Measurements from ENCODE around the gene FOXA2. TPM values are rescaled to one million over a fixed set of nuclear protein-coding genes. Genes with fewer than 3 reads are reported as not detected.
"Not testable (repeated sequence)": the region's sequence is repeated elsewhere in the genome, so short reads cannot be mapped to it uniquely, and the experiment has no call there.

The FOXA2 gene
- total RNA-seq, 4 donors from 2014 or later, result not detected

DNA sequence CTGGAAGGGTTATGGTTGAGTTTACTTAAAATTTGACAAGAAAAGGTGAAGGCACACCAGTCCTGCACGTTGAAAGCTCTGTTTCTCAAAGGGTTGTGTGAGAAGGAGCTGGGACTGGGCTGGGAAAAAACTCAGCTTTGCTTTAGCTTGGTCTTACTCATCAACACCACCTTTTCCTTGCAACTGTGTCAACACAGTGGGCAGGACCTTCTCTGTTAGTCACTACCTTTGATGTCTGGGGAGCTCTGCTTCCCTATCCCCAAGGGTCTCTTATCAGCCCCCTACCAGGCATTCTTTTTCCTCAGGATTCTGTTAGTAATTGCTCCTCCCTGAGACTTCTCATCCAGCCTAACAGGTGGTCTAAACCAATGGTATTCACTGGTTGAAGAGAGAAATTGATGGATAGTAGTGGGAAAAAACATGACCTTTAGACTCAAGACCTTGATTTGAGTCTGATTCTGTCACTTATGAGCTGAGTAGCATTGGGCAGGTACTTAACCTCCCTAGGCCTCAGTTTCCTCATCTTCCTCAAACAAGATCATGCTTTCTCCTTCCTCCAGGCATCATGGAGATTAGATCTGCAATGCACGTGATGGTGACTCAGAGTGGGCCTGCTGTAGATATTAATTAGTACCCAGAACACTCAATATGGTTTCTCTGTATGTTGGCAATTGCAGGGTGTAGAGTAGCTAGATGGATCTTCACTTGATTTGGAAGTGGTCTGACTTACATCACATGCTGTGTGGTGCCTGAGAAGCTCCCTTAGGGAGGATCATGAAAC is 17.2 kb upstream of the FOXA2 start:
- H3K4me1 ChIP-seq, result no peaks in the 10 kb centered on the region
- H3K4me3 ChIP-seq, result no peak overlapping the region
- ATAC-seq, result no peak
- no peaks in the 10 kb centered on the region for H3K9me3 ChIP-seq
- no peaks in the 10 kb centered on the region for H3K36me3 ChIP-seq
- WGBS, 2 donors (ENCODE audit: low coverage in 1 of 2), result 30% methylated on average over 2 of the region's 2 CpGs; no CpG with 5 or more reads in 1 of the 2 donors
- no peak overlapping the region for H3K27ac ChIP-seq
- TF ChIP-seq EP300 (IDR thresholded peaks at IDR 0.05) (no peak), POLR2A (IDR thresholded peaks at IDR 0.05) (no peak), POLR2AphosphoS5 (IDR thresholded peaks at IDR 0.05) (no peak)
- TF ChIP-seq, protein P1, sequence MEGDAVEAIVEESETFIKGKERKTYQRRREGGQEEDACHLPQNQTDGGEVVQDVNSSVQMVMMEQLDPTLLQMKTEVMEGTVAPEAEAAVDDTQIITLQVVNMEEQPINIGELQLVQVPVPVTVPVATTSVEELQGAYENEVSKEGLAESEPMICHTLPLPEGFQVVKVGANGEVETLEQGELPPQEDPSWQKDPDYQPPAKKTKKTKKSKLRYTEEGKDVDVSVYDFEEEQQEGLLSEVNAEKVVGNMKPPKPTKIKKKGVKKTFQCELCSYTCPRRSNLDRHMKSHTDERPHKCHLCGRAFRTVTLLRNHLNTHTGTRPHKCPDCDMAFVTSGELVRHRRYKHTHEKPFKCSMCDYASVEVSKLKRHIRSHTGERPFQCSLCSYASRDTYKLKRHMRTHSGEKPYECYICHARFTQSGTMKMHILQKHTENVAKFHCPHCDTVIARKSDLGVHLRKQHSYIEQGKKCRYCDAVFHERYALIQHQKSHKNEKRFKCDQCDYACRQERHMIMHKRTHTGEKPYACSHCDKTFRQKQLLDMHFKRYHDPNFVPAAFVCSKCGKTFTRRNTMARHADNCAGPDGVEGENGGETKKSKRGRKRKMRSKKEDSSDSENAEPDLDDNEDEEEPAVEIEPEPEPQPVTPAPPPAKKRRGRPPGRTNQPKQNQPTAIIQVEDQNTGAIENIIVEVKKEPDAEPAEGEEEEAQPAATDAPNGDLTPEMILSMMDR (IDR thresholded peaks at IDR 0.05), result no peak
- H3K27me3 ChIP-seq, result peaks cover 44% of the 10 kb centered on the region

DNA sequence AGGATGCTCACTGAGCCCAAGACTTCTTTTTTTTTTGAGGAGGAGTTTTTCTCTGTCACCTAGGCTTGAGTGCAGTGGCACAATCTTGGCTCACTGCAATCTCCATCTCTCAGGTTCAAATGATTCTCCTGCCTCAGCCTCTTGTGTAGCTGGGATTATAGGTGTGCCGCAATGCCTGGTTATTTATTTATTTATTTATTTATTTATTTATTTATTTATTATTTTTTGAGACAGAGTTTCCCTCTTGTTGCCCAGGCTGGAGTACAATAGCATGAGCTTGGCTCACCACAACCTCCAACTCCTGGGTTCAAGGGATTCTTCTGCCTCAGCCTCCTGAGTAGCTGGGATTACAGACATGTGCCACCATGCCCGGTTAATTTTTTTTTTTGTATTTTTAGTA is 14.9 kb upstream of the FOXA2 start:
- 94 to 100% methylated on average over 1 to 2 of the region's 2 CpGs for WGBS, 2 donors (ENCODE audit: low coverage in 1 of 2)
- H3K4me3 ChIP-seq, H3K4me1 ChIP-seq, H3K36me3 ChIP-seq, H3K9me3 ChIP-seq, H3K27ac ChIP-seq, ATAC-seq: not testable (repeated sequence)
- peaks cover 45% of the 10 kb centered on the region for H3K27me3 ChIP-seq

DNA sequence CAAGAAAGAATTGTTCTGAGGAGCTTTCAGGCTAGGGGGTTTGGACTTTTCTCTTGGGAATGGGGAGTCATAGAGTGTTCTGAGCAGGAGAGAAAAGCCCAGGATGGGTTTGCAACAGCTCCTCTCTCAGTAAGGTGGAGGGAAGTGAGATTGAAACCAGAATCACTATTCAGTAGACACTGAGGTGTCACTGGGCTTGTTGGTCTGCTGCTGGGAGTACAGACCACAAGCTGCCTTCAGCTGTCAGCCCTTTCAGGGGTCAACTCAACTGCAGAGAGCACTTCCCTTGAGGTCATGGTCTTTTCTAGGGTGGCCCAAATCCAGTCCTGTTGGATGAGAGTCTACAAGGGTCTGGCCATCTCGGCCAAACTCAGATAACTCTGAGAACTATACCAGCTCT is 12.9 kb upstream of the FOXA2 start:
- H3K4me1 ChIP-seq, result no peaks in the 10 kb centered on the region
- no peaks in the 10 kb centered on the region for H3K9me3 ChIP-seq
- H3K27ac ChIP-seq, result no peak overlapping the region
- H3K36me3 ChIP-seq, result no peaks in the 10 kb centered on the region
- peaks cover 53% of the 10 kb centered on the region for H3K27me3 ChIP-seq
- no peak overlapping the region for H3K4me3 ChIP-seq
- no CpG with 5 or more reads among the region's 1 CpG for WGBS, 2 donors (ENCODE audit: low coverage in 1 of 2)
- TF ChIP-seq POLR2A (IDR thresholded peaks at IDR 0.05), result no peak
- no peak for TF ChIP-seq POLR2AphosphoS5 (IDR thresholded peaks at IDR 0.05)
- no peak for TF ChIP-seq EP300 (IDR thresholded peaks at IDR 0.05)
- TF ChIP-seq, protein P1 (IDR thresholded peaks at IDR 0.05), result no peak
- ATAC-seq, result no peak

DNA sequence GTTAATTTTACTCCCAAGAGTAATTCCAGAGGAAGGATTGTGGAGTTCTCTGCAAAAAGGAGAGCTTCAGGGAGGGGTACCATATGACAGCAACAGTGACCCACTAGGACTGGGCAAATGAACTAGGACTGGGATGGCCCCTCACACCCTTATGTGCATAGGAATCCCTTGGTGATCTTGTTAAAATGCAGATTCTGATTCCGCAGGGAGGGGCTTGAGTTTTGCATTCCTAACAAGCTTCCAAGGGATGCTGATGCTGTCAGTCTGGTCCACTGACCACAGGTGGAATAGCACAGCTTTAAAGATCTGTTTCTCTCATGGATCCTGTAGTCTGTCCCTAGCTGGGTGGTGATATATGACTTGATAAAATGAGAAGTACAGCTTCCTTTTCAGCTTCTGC is 6.3 kb upstream of the FOXA2 start:
- no peaks in the 10 kb centered on the region for H3K36me3 ChIP-seq
- TF ChIP-seq POLR2A (IDR thresholded peaks at IDR 0.05) (no peak), POLR2AphosphoS5 (IDR thresholded peaks at IDR 0.05) (no peak)
- TF ChIP-seq, protein P1 (IDR thresholded peaks at IDR 0.05), result no peak
- WGBS, 2 donors (ENCODE audit: low coverage in 1 of 2), result no CpG with 5 or more reads among the region's 1 CpG
- H3K4me1 ChIP-seq, result peaks cover 0 to 8% (median 0%) of the 10 kb centered on the region in 3 donors
- H3K27ac ChIP-seq, result no peak overlapping the region
- peaks cover 75% of the 10 kb centered on the region for H3K27me3 ChIP-seq
- H3K9me3 ChIP-seq, result no peaks in the 10 kb centered on the region
- H3K4me3 ChIP-seq, result no peak overlapping the region
- ATAC-seq, result no peak

DNA sequence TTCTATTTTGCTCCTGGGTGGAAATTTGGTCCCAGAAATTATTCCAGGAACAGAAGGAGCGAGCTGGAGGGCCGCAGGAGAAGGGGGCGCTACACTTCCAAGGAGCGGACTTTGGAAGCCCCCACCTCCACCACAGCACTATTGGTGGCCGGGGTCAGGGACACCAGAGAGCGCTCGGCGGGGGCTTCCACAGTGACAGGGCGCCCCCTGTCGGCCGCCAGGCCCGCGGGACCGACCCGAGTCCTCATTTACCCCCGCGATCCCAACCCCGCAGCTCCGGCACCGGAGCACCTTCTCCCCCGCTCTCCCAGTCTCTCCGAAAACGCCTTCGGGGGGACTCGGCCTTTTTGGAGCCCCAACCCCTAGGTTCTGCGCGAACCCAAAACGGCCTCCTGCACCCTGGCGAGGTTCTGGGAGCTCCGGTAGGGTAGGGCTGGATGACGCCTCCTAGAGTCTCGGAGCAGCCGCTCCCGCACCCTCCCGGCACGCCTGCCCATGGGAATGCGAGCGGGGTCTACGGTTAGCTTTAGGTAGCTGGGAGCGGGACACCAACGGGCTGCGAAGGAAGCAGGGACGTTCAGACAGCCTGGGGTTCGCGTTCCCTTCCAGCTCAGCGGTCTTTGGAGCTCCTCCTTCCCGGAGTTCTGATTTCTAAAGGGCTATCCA is 2.4 kb upstream of the FOXA2 start:
- H3K4me3 ChIP-seq, result no peak overlapping the region
- WGBS, 2 donors (ENCODE audit: low coverage in 1 of 2), result 1% methylated on average over 18 of the region's 47 CpGs; no CpG with 5 or more reads in 1 of the 2 donors
- no peak for ATAC-seq
- no peak overlapping the region for H3K27ac ChIP-seq
- no peaks in the 10 kb centered on the region for H3K9me3 ChIP-seq
- peaks cover 98% of the 10 kb centered on the region for H3K27me3 ChIP-seq
- no peaks in the 10 kb centered on the region for H3K36me3 ChIP-seq
- TF ChIP-seq POLR2A (IDR thresholded peaks at IDR 0.05) (no peak), EP300 (IDR thresholded peaks at IDR 0.05) (no peak), POLR2AphosphoS5 (IDR thresholded peaks at IDR 0.05) (no peak)
- TF ChIP-seq, protein P1 (IDR thresholded peaks at IDR 0.05), result peak in 2 of 4 experiments; percentile 21 to 46
- H3K4me1 ChIP-seq, result peaks cover 0 to 44% (median 13%) of the 10 kb centered on the region in 3 donors

All from gastroesophageal sphincter (tissue), 4 donors.